Fibroblast of upper back skin (primary cell): Measurements from ENCODE around the gene BIVM.
A peak's percentile ranks its signal among the peaks of the same experiment; 100 is the strongest.

Source experiments
- DNase-seq: peaks from one replicate; pipeline ENCODE4 v3.0.0-alpha.2; 2013

The BIVM gene

DNA sequence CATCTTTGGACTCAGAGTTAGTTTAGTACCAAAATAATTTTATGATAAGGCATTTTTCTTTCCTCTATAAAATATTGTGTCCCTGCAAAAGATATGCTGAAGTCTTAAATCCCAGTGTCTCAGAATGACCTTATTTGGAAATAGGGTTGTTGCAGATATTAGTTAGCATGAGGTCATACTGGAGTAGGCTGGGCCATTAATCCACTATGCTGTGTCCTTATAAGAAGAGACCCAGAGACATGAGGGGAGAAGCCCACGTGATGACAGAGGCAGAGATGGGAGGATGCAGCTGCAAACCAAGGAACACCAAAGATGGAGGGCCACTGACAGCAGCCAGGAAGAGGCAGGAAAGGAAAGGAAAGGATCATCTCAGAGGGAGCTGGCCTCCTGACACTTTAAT, 6.5 kb upstream of the BIVM start:
- peak; percentile 38 for DNase-seq

DNA sequence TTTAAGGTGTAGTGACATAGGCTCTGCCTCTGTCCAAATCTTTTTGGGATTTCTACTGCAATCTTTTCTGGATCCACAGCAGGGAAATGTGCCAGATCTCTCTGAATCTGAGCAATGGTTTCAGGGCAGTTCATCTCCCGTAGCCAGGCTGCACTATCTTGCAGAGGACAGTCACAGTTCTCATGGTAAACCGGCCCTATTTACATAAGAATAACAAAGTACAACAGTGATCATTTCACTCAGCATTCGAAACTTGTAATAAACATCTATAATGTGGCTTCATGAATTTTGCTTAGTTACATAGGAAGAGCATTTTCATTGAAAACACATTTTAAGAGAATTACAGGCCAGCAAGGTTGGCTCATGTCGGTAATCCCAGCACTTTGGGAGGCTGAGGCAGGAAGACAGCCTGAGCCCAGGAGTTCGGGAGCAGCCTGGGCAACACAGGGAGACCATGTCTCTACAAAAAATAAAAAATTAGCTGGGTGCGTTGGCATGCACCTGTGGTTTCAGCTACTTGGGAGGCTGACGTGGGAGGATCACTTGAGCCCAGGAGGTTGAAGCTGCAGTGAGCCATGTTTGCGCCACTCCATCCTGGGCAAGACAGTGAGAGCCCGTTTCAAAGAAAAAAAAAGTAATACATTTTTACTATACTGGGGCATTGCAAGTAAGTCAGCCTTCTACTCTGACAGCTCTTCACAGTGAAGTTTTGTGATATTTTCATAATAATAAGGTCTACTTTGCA, 5.1 kb upstream of the BIVM start:
- DNase-seq: no peak

DNA sequence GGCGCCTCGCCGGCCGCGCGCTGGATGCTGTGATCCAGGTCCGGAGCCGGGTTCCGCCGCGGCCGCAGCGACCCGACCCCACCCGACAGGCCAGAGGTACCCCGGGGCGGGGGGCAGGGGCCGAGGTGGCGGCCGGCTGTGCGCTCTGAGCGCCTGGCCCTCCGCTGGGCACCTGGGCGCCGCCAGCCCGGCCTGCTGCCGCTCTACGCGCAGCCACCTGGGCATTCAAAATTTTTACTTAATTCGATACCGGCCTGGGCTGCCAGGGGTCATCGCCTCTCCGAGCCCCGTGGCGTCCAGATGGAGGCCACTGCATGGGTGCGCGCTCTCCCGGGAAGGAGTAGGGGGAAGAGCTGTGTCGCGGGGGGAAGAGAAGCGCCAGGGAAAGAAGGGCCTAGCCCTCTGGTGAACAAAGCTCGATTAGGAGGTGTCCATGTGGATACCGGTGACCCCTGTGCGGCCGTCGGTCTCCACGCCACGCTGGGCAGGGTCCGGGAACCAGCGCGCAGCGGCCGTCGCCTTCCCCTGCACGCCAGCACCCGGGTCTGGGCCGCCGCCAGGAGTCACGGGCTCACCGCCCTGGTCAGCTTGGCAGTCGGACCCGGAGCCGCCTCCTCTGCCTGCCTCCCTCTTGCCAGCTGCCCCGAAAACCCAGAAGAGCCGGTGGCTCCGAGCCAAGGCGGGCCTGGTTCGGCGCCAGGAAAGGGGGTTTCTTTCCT, 666 bp downstream of the BIVM start:
- DNase-seq: peak; percentile 10

DNA sequence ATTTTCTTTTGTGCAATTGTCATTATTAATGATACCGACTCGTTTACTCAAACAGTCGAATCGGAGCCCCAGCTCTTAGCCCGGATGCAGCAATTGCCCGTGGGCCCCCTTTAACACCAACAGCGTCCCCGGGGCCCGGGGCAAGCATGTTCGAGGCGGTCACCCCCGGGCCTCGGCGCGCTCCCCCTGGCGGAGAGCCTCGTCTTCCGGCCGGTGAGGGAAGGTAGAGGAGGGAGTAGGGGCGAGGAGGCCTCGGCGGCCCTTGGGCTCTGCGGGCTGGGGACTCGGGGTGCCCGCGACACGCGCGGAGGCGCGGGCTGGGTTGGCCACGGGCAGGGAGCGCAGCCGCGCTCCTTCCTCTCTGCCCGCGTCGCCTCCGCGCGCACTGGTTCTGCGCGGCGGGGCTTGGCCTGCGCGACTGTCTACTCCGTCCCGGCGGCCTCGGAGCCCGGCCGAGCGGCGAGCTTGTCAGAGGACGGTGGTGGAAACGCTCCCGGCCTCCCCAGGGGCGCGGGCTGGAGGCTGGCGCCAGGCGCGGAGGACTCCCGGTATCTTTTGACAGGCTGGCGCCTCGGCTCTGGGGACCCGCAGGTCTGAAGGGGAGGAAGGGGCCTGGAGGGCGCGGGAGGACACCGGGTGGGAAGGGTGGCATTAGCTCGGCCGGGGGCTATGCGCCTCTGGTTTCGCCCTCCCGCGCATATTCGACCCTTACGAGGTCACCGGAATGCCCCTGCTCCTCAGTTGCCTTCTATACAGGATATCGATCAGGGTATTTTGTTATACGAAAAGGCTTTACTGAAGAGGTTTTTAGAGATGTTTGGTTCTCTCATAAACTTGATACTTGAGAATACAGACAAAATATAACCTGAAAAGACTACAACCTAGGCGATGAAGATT, 1.5 kb downstream of the BIVM start:
- peak; percentile 78 for DNase-seq

DNA sequence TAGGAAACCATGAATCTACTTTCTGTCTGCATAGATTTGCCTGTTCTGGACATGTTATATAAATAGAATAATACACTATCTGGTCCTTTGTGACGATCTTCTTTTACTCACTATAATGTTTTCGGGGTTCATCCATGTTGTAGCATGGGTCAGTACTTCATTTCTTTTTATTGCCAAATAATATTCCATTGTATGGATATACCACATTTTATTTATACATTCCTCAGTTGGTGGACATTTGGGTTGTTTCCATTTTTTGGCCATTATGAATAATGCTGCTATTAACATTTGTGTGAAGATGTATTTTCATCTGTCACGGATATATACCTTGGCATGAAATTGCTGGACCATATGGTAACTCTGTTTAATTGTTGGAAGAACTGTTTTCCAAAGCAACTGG, 6.8 kb downstream of the BIVM start:
- DNase-seq: no peak

DNA sequence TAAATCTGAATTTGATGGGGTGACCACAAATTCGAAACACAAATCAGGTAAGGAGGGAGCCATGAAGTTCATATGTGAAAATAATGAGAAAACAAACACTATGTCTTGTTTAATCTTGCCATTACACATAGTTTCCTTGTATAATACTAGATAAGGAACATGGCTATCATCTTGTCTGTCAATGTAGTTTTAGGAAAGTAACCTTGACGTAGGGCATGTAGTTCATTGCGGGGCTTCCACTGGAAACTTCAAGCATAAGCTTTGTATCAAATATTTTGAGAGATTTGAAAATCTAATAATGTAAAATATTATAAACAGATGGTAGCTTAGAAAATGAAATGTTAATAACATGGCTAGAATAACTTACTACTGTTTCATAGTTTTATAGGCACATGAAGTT, 8.8 kb downstream of the BIVM start:
- no peak for DNase-seq

DNA sequence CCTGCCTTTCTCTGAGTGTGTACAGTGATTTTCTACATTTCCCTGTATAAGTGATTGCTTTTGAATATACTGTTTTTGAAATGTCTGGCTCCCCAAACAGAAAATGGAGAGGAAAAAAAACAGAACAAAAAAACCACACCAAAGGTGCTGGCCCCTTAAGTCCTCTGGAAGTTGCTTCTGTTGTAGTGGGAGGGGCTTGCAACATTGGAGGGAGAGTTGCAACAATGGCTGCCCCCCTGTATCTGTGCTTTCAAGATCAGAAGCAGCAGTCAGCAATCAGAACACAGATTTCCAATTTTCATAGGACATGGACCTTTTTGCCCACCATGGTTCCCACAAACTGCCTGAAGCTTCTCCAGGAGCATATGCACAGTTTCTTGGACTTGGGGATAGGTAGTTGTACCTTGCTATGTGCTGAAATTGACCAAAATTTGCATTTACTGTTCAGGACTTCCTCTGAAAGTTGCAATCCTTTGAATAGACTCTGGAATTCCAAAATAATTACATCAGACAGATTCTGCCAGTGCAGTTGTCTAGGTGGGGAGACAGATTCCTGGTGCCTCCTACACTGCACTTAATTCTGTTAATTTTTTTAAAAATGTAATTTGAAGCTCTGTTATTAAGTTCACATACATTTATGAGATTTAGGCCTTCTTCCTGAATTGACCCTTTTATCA, 13.8 kb downstream of the BIVM start:
- peak; percentile 43 for DNase-seq

DNA sequence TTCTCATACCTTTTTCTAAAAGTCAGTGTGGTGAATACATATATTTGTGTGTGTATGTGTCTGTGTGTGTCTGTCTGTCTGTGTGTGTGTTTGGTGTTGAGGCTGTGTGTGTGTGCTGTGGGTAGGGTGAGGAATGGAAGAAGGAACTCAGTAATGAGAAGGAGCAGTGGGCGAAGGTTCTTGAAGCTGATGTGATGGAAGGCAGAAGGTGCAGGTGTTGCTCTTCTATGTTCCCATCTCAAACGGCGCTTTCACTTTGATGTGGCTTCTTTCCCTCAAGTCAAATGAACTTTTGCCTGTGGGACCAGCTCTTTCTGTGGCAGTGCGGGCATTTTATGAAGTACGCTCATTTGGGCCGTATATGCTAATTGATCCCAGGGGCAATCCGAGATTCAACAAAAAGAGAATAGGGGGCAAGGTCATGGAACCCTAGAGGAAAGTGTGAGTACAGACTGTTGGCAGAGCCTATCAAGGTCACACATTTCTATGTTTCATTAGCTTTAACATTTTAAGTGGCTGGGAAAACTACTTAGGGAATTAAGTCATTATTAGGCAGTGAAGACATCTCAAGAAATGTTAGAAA, 15.2 kb downstream of the BIVM start:
- DNase-seq: no peak

DNA sequence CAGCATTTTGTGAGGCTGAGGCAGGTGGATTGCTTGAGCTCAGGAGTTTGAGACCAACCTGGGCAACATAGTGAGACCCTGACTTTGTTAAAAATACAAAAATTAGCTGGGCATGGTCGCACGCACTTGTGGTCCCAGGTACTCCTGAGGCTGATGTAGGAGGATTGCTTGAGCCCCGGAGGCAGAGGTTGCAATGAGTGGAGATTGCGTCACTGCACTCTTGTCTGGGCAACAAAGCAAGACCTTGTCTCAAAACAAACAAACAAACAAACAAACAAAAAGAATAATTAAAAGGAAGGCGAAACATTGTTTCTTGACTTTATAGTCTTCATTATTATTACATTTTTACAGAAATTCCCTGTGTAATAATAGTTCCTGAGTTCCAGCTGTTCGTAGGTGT, 15.9 kb downstream of the BIVM start:
- no peak for DNase-seq

DNA sequence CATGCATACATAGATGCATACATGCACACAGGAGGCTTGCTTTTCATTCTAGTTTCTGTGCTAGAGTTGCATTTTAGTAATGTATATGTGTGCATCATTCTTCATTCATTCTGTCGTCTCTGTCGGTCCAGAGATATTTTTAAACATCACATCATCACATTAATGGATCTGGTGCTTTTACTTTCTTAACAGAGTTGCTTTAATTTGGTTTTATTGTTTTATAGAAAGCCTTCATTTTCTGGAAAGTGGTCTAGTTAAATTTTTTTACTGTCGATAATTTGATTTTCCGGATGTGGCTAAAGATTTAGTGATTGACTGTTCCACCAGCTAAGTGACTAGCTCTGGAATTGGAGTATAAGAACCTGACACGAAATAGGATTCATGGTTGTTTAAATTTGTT, 16.9 kb downstream of the BIVM start:
- no peak for DNase-seq

DNA sequence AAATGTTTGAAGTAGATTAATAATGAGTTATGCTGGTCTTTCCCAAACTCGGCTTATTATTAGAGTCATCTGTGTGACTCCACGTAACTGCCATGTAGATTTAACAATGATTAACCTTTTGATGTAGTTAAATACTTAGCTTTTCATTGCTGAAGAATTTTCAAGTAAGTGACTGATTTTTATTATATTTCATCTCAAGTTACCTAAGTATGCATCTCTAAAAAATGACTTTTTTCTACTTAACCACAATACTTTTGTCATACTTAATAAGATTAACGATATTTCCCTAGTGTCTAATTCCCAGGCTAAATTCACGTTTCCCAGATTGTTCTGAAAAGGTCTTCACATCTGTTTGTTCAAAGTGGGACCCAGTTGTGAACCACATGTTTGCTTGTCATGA, 17.8 kb downstream of the BIVM start:
- peak; percentile 41 for DNase-seq

DNA sequence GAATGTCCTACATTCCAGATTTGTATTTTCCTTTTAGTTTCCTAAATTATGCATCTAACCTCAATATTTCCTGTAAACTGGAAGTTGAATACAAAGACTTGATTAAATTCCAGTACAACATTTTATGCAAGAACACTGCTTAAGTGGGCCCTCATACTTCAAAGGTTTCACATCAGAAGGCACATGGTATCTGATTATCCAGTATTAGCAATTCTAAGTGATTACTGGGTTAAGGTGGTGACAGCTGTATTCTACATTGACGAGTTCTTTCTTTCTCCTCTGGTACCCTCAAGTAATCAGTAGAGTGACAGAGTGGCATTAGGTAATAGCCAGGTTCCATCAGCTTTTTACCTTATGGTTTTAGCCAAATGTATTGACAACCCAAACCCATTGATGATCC, 18.3 kb downstream of the BIVM start:
- no peak for DNase-seq

DNA sequence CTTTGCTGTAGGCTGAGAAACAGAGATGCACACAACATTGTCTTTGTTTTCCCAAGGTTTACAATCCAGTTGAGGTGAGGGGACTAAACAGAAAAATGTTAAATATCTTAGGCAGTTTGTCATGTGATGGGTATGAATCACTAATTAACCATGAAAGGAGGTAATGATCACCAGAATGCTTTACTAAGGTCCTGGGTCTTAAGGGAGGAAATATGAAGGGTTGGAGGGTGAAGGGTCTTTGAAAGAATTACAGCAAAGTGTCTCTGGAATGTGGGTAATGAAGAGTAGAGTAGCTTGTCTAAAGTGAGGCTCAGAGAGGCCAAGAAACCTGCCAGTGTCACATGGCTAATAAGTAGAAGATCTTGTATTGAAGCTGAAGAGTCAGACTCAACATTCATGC, 19.0 kb downstream of the BIVM start:
- DNase-seq: peak; percentile 56

DNA sequence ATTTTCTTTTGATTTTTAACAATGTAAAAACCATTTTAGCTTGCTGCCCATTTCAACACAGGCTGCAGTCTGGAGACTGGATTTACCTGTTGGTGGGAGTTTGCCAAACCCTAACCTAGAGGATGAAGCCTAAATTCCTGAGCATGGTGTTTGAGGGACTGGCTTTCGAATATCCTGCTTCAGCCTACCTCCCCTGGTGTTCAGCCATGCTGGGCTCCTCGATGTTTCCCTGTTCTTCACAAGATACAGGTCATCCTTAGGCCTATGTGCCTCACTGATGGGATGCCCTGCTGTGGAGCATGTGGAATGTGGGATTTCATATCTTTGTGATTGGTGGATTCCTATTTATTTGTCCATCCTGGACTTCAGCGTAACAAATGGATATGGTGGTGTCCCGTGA, 26.5 kb downstream of the BIVM start:
- DNase-seq: no peak

DNA sequence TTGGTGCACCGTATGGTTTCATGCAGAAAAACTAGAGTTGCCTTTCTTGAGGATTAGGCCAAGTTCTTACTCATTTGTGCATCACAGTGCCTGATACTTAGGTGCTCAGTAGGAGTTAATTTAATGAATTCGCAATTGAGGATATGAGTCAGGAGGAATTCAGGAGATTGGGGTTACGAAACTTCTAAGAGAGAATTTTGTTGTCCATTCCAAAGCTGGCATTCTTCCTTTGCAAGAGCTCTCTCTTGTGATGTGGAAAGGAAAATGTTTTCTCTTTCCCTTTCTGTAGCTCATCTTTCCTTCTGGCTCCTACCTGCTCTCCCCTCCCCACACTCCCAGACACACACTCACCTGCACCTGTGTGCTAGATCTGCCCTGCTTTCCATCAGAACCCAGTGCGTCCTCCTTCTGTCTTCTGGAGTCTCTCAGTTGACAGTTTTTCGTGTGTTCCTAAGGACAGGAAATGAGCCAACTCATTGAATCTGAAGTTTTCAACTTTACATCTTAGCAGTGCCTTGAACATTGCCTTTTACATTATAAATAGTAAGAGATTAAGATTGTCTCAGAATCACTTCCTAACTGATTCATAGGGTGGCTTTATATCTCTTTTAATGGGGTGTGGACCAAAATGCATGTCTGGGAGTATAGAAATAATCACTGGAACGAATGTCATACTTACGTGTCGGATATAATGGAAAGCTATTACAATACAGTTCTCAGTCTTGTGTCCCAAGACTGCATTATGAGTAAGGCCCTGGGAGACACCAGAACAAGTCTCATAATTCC, 27.2 kb downstream of the BIVM start:
- peak; percentile 94 for DNase-seq

DNA sequence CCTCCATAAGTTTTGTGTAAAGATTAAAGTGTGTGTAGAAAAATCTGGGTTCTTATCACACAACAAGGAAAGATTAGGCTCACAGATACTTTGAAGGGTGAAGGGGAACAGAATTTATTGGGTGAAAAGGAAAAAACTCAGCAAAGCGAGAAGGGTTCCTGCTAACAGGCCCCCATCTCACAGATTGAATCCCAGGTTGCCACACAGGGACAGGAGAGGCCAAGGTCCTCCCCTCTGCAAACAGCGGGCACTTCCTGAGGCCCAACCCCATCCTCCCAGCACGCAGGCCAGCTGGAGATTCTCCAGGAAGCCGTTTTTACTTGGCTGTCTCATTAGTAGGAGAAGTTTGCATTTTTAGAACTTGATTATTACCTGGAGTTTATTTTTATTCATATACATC, 31.7 kb downstream of the BIVM start:
- no peak for DNase-seq

DNA sequence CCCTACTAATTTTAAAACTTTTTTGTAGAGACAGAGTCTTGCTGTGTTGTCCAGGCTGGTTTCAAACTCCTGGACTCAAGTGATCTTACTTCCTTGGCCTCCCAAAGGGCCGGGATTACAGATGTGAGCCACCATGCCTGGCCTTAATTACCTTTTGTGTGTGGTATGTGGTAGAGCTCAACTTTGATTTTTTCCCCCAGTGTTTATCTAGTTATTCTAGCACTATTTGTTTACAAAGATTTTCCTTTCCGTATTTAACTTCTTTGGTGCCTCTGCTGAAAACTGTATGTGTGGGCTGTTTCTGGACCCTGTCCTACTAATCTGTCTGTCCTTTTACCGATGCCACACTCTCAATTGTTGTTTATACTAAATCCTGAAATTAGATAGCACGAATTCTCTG, 37.6 kb downstream of the BIVM start:
- no peak for DNase-seq

DNA sequence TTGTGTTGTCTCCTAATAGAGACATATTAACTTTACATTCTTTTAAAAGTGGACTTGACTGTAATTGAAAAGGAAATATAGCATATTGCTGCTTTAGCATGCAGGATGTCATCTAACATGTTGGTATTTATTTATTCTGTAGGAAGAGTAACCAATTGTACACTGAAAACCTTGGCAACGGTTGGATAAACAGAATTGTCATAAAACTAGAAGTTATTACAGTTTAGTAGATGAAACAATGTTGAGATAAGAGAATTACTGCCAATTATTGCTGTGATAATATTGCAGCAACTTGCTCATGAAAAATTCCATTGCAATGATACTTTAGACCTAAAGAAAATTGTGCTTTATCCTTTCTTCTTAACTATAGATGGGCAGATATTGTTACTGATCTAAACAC, 39.4 kb downstream of the BIVM start:
- DNase-seq: no peak

DNA sequence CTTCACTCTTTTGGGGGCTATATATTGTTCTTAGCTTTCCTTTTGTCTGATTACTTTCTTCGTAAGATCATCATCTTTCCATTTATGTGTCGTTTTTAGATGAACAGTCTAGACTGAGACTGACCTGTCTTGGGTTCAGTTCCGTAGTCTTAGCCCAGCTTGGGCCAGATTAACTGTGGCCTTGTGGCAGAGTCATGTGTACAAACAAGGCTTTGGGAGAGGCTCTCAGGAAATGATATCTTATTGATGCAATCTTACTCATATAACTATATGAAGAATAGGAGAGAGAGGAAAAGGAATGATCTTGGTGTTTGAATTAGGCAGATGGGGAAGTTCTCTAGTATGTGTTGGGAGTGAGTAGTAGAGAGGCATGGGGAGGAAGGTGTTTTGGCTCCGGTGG, 40.1 kb downstream of the BIVM start:
- DNase-seq: no peak

DNA sequence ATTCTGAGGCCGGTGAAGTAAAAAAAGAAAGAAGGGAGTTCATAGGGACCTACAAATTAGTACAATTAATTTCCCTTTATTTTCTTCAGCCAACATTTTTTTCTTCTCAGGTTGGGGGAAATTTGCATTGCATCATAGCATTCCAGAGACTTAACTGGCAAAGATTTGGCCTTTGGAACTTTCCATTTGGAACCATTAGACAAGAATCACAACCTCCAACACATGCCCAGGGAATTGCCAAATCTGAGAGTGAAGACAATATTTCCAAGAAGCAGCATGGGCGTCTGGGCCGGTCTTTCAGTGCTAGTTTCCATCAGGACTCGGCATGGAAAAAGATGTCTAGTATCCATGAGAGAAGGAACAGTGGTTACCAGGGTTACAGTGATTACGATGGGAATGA, 40.5 kb downstream of the BIVM start:
- DNase-seq: peak; percentile 23

DNA sequence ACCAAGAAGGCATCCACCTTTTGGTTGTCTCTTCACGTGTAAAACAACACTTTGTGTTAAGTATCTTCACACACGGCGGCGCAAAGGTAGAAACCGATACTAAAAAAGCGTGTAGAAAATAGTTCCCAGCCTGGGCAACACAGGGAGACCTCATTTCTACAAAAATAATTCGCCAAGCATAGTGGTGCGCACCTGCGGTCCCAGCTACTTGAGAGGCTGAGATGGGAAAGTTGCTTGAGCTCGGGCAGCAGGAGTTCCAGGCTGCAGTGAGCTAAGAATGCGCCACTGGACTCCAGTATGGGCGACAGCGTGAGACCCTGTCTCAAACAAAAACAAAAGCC, 46.3 kb downstream of the BIVM start:
- DNase-seq: no peak

DNA sequence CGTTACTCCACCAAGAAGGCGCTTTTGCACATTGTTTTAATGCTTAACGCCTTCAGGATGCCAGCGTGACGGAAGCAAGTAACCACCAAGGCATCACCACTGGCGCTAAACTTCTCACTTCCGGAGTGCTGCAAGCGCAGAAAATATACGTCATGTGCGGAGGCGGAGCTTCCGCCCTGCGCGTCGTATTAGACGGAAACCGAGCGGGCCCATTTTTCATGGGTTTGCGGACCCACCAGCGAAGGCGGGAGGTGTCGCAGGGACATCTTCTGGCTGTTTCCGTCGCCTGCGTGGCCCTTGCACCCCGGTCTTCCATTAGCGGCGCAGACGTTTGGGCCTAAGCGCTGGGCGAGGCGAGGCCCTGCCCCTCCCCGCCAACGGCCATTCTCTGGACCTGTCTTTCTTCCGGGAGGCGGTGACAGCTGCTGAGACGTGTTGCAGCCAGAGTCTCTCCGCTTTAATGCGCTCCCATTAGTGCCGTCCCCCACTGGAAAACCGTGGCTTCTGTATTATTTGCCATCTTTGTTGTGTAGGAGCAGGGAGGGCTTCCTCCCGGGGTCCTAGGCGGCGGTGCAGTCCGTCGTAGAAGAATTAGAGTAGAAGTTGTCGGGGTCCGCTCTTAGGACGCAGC, 46.8 kb downstream of the BIVM start, which contains the start of gene ERCC5:
Gene ERCC5 (plus strand): TSS at position 403 of the 631 bp plus-strand sequence. CDS start 235 bp downstream, outside the sequence.
- peak; percentile 95 for DNase-seq
